Measurements from ENCODE around the gene VTCN1.

- TF ChIP-seq ZBTB26 (tag by site-specific recombination; optimal IDR thresholded peaks at IDR 0.05) (no peak), ZNF544 (tag by site-specific recombination; IDR thresholded peaks at IDR 0.05) (no peak), CTCF (tag by site-specific recombination; IDR thresholded peaks at IDR 0.05) (no peak), ZNF404 (tag by site-specific recombination; IDR thresholded peaks at IDR 0.05) (no peak), ZBTB44 (tag by site-specific recombination; IDR thresholded peaks at IDR 0.05) (no peak), ZEB2 (tag by site-specific recombination; IDR thresholded peaks at IDR 0.05) (no peak), ZFP3 (tag by site-specific recombination; IDR thresholded peaks at IDR 0.05; ENCODE audit: low read depth) (no peak), ZSCAN30 (tag by site-specific recombination; IDR thresholded peaks at IDR 0.05) (no peak), YY1 (tag by site-specific recombination; IDR thresholded peaks at IDR 0.05) (no peak), ZNF274 (IDR thresholded peaks at IDR 0.05; ENCODE audit: low read length) (no peak), ZNF274 (tag by site-specific recombination; IDR thresholded peaks at IDR 0.05; ENCODE audit: borderline replicate concordance) (no peak), ZNF580 (tag by site-specific recombination; IDR thresholded peaks at IDR 0.05) (no peak), ATF2 (tag by site-specific recombination; IDR thresholded peaks at IDR 0.05; ENCODE audit: low read depth) (no peak), HOXA7 (CRISPR knock-in tag; IDR thresholded peaks at IDR 0.05; ENCODE audit: borderline replicate concordance) (no peak)
- TF ChIP-seq, protein P1, sequence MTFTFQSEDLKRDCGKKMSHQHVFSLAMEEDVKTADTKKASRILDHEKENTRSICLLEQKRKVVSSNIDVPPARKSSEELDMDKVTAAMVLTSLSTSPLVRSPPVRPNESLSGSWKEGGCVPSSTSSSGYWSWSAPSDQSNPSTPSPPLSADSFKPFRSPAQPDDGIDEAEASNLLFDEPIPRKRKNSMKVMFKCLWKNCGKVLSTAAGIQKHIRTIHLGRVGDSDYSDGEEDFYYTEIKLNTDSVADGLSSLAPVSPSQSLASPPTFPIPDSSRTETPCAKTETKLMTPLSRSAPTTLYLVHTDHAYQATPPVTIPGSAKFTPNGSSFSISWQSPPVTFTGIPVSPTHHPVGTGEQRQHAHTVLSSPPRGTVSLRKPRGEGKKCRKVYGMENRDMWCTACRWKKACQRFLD (tag by site-specific recombination; IDR thresholded peaks at IDR 0.05) = no peak
These were observed 2.1 kb downstream of the VTCN1 start for GRCh38 chr1:117208580-117208979.
